Measurements from ENCODE around the gene ATP13A2. TPM values are rescaled to one million over a fixed set of nuclear protein-coding genes. Genes with fewer than 3 reads are reported as not detected.

Gene ATP13A2
- total RNA-seq, 1 experiment from 2014 or later = 61.3 TPM

- peak; percentile 77 for DNase-seq (ENCODE audit: unreplicated experiment)
- intact Hi-C loops (cut with micrococcal nuclease) = loop anchor here (1.0 to 10.0 kb wide), 5 partner anchors 16 to 347 kb away; partner anchors contain the start of gene PADI2
- Mint-ChIP-seq H3K9me3 (ENCODE audit: unreplicated experiment) (no peaks in the 10 kb centered on the region), H3K4me1 (ENCODE audit: insufficient read depth, unreplicated experiment) (no peaks in the 10 kb centered on the region), H3K27ac (ENCODE audit: low read depth, unreplicated experiment) (no peak overlapping the region), H3K27me3 (ENCODE audit: insufficient read depth, unreplicated experiment) (no peaks in the 10 kb centered on the region), H3K4me3 (ENCODE audit: unreplicated experiment) (no peak overlapping the region), H3K36me3 (ENCODE audit: insufficient read depth, unreplicated experiment) (no peaks in the 10 kb centered on the region)
- ChIA-PET CTCF (interaction anchor here (0.6 to 4.0 kb wide), 8 partner anchors 11 to 379 kb away, joined by 3 to 24 read pairs (median 6); no protein-coding TSS in a partner anchor), POLR2A (no interaction called here)
- BruUV-seq (replicated peaks) = no TSS peak
- TF ChIP-seq CTCF (IDR thresholded peaks at IDR 0.05; ENCODE audit: unreplicated experiment) = peak; percentile 85
These were observed 47.9 kb upstream of the ATP13A2 start for GRCh38 chr1:17059391-17060305.

- Mint-ChIP-seq H3K4me1 (ENCODE audit: insufficient read depth, unreplicated experiment) (no peaks in the 10 kb centered on the region), H3K27ac (ENCODE audit: low read depth, unreplicated experiment) (no peak overlapping the region), H3K9me3 (ENCODE audit: unreplicated experiment) (no peaks in the 10 kb centered on the region), H3K27me3 (ENCODE audit: insufficient read depth, unreplicated experiment) (no peaks in the 10 kb centered on the region), H3K4me3 (ENCODE audit: unreplicated experiment) (no peak overlapping the region), H3K36me3 (ENCODE audit: insufficient read depth, unreplicated experiment) (no peaks in the 10 kb centered on the region)
- ChIA-PET POLR2A (interaction anchor here (1.2 to 1.4 kb wide), 2 partner anchors 105 to 189 kb away, joined by 3 read pairs; no protein-coding TSS in a partner anchor), CTCF (interaction anchor here (0.5 to 1.5 kb wide), 6 partner anchors 69 to 349 kb away, joined by 3 to 6 read pairs (median 4); no protein-coding TSS in a partner anchor)
- no peak for TF ChIP-seq CTCF (IDR thresholded peaks at IDR 0.05; ENCODE audit: unreplicated experiment)
- BruUV-seq (replicated peaks) = no TSS peak
- DNase-seq (ENCODE audit: unreplicated experiment) = no peak
- intact Hi-C loops (cut with micrococcal nuclease) = no loop called here
These were observed 44.8 kb upstream of the ATP13A2 start for GRCh38 chr1:17056551-17056950.

GRCh38 chr1:17055801-17056200 lies 44.1 kb upstream of the ATP13A2 start:
- intact Hi-C loops (cut with micrococcal nuclease) = no loop called here
- TF ChIP-seq CTCF (IDR thresholded peaks at IDR 0.05; ENCODE audit: unreplicated experiment) = no peak
- peaks cover 6% of the 10 kb centered on the region for H3K36me3 Mint-ChIP-seq (ENCODE audit: insufficient read depth, unreplicated experiment)
- no peak overlapping the region for H3K4me3 Mint-ChIP-seq (ENCODE audit: unreplicated experiment)
- H3K27ac Mint-ChIP-seq (ENCODE audit: low read depth, unreplicated experiment) = no peak overlapping the region
- H3K4me1 Mint-ChIP-seq (ENCODE audit: insufficient read depth, unreplicated experiment) = peaks cover 6% of the 10 kb centered on the region
- H3K27me3 Mint-ChIP-seq (ENCODE audit: insufficient read depth, unreplicated experiment) = no peaks in the 10 kb centered on the region
- no TSS peak for BruUV-seq (replicated peaks)
- no peaks in the 10 kb centered on the region for H3K9me3 Mint-ChIP-seq (ENCODE audit: unreplicated experiment)
- ChIA-PET POLR2A (interaction anchor here (0.5 to 1.3 kb wide), 4 partner anchors 149 to 442 kb away, joined by 3 to 4 read pairs (median 4); partner anchors contain the start of gene NBPF1), CTCF (interaction anchor here (1.0 to 1.4 kb wide), 3 partner anchors 104 to 346 kb away, joined by 3 to 6 read pairs (median 5); no protein-coding TSS in a partner anchor)
- DNase-seq (ENCODE audit: unreplicated experiment) = no peak

Data from MCF 10A (cell line).